Neutrophil (primary cell): ENCODE data around the gene RUFY4.

Experiments used
- H3K27ac ChIP-seq: fragments of 200-600 bp; sonication (generic); 2 replicates; pipeline ENCODE4 v1.5.1; 2016; ENCODE audit warnings: mild to moderate bottlenecking, moderate library complexity
- H3K27me3 ChIP-seq: fragments of 200-600 bp; sonication (generic); 2 replicates; pipeline ENCODE4 v1.6.0; 2016; ENCODE audit warnings: mild to moderate bottlenecking
- H3K36me3 ChIP-seq: fragments of 200-600 bp; sonication (generic); 2 replicates; pipeline ENCODE4 v1.5.1; 2017
- H3K4me1 ChIP-seq, 2 experiments: fragments of 200-600 bp in 1 of 2; sonication (generic) in 1 of 2; 1 replicate in 1 of 2; 2 replicates in 1 of 2; pipeline versions ENCODE4 v1.5.1 to v1.6.1; 2013 to 2016; ENCODE audit warnings: low read depth in 1 of 2, low read length in 1 of 2, mild to moderate bottlenecking in 1 of 2, moderate library complexity in 1 of 2; ENCODE audit not compliant: control insufficient read depth in 1 of 2, insufficient read depth in 1 of 2
- H3K4me3 ChIP-seq, 2 experiments: fragments of 200-600 bp in 1 of 2; sonication (generic) in 1 of 2; 1 replicate in 1 of 2; 2 replicates in 1 of 2; pipeline ENCODE4 v1.5.1; 2013 to 2016; ENCODE audit warnings: low read depth in 1 of 2, low read length in 1 of 2, mild to moderate bottlenecking in 1 of 2, moderate library complexity in 1 of 2
- H3K9me3 ChIP-seq: fragments of 200-600 bp; sonication (generic); 2 replicates; pipeline ENCODE4 v1.5.1; 2016
- CTCF ChIP-seq: fragments of 200-600 bp; sonication (generic); IDR thresholded peaks from 2 replicates; pipeline ENCODE4 v1.5.1; 2016; ENCODE audit warnings: antibody characterized with exemption

Gene RUFY4

GRCh38 chr2:218028562-218029348, 40.3 kb upstream of the RUFY4 start:
- H3K9me3 ChIP-seq: no peaks in the 10 kb centered on the region
- H3K27me3 ChIP-seq: peaks cover 4% of the 10 kb centered on the region
- no peak overlapping the region for H3K4me3 ChIP-seq
- H3K4me1 ChIP-seq: peaks cover 2 to 5% of the 10 kb centered on the region in 2 experiments
- no peaks in the 10 kb centered on the region for H3K36me3 ChIP-seq
- TF ChIP-seq CTCF: no peak
- no peak overlapping the region for H3K27ac ChIP-seq

GRCh38 chr2:218029366-218030360, 39.4 kb upstream of the RUFY4 start:
- H3K4me1 ChIP-seq: peaks cover 11 to 14% of the 10 kb centered on the region in 2 experiments
- no peak overlapping the region for H3K4me3 ChIP-seq
- no peaks in the 10 kb centered on the region for H3K9me3 ChIP-seq
- no peak for TF ChIP-seq CTCF
- peaks cover 10% of the 10 kb centered on the region for H3K27me3 ChIP-seq
- no peaks in the 10 kb centered on the region for H3K36me3 ChIP-seq
- no peak overlapping the region for H3K27ac ChIP-seq

GRCh38 chr2:218030409-218031195, 38.5 kb upstream of the RUFY4 start:
- Histone ChIP-seq H3K4me3 (no peak overlapping the region), H3K9me3 (no peaks in the 10 kb centered on the region), H3K27me3 (peaks cover 10% of the 10 kb centered on the region), H3K36me3 (no peaks in the 10 kb centered on the region), H3K4me1 (peaks cover 17 to 19% of the 10 kb centered on the region in 2 experiments), H3K27ac (no peak overlapping the region)
- TF ChIP-seq CTCF: no peak

GRCh38 chr2:218031261-218031660, 37.8 kb upstream of the RUFY4 start:
- no peak overlapping the region for H3K4me3 ChIP-seq
- peaks cover 10% of the 10 kb centered on the region for H3K27me3 ChIP-seq
- no peaks in the 10 kb centered on the region for H3K36me3 ChIP-seq
- peaks cover 17 to 19% of the 10 kb centered on the region in 2 experiments for H3K4me1 ChIP-seq
- no peak for TF ChIP-seq CTCF
- no peaks in the 10 kb centered on the region for H3K9me3 ChIP-seq
- no peak overlapping the region for H3K27ac ChIP-seq

GRCh38 chr2:218031771-218032257, 37.2 kb upstream of the RUFY4 start:
- Histone ChIP-seq H3K27ac (no peak overlapping the region), H3K4me3 (no peak overlapping the region), H3K36me3 (no peaks in the 10 kb centered on the region), H3K9me3 (no peaks in the 10 kb centered on the region), H3K27me3 (peaks cover 10% of the 10 kb centered on the region), H3K4me1 (peaks cover 17 to 19% of the 10 kb centered on the region in 2 experiments)
- TF ChIP-seq CTCF: no peak
